Measurements from ENCODE around the gene NFYA. TPM values are rescaled to one million over a fixed set of nuclear protein-coding genes. Genes with fewer than 3 reads are reported as not detected.

NFYA gene
- total RNA-seq, 1 donor from 2014 or later = 47.8 TPM

DNA sequence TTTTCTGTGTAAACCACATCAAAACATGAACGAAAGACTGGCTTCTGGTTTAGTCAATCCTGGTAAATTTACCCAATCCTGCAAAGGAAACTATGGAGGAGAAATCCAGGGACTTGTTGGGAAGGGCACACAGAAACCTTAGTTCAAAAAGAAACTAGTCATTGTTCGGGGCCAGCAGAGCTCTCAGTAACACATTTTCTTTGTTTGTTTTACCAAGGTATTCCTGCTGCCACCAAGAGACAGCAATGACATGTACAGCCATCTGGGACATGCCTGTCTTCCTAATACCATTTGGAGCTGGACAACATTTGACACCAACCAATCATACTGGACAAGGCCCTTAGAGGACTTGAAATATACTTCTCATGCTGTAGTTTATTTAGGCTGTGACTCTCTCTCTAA lies 8.9 kb upstream of the NFYA start:
- no peaks in the 10 kb centered on the region for H3K9me3 Mint-ChIP-seq (ENCODE audit: unreplicated experiment)
- H3K36me3 Mint-ChIP-seq (ENCODE audit: unreplicated experiment) = no peaks in the 10 kb centered on the region
- H3K27ac Mint-ChIP-seq (ENCODE audit: unreplicated experiment) = peak overlapping the region; percentile 53
- TF ChIP-seq, protein P1, sequence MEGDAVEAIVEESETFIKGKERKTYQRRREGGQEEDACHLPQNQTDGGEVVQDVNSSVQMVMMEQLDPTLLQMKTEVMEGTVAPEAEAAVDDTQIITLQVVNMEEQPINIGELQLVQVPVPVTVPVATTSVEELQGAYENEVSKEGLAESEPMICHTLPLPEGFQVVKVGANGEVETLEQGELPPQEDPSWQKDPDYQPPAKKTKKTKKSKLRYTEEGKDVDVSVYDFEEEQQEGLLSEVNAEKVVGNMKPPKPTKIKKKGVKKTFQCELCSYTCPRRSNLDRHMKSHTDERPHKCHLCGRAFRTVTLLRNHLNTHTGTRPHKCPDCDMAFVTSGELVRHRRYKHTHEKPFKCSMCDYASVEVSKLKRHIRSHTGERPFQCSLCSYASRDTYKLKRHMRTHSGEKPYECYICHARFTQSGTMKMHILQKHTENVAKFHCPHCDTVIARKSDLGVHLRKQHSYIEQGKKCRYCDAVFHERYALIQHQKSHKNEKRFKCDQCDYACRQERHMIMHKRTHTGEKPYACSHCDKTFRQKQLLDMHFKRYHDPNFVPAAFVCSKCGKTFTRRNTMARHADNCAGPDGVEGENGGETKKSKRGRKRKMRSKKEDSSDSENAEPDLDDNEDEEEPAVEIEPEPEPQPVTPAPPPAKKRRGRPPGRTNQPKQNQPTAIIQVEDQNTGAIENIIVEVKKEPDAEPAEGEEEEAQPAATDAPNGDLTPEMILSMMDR (IDR thresholded peaks at IDR 0.05; ENCODE audit: partially characterized antibody, unreplicated experiment) = no peak
- peaks cover 26% of the 10 kb centered on the region for H3K4me1 Mint-ChIP-seq (ENCODE audit: low read depth, unreplicated experiment)
- H3K27me3 Mint-ChIP-seq (ENCODE audit: unreplicated experiment) = no peaks in the 10 kb centered on the region
- no peak for DNase-seq
- H3K4me3 Mint-ChIP-seq (ENCODE audit: unreplicated experiment) = no peak overlapping the region

DNA sequence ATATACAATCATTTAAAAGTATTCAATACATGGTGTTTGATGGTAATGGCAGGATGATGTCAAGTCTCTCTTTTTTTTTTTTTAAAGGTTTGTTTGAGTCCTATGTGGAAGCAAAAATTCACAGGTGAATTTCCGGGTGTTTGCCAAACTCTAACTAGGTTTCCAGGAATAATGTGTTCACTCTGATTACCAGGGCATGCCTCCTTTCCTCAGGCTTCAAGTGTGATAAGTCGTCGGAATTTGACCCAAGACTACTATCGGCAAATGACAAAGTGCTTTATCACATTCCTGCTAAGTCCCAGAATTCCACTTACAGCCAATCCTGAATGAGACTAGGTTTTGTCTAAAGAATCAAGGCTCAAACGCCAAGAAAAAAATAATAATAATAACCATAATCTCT lies 7.9 kb upstream of the NFYA start:
- TF ChIP-seq, protein P1 (IDR thresholded peaks at IDR 0.05; ENCODE audit: partially characterized antibody, unreplicated experiment) = no peak
- Mint-ChIP-seq H3K4me1 (ENCODE audit: low read depth, unreplicated experiment) (peaks cover 27% of the 10 kb centered on the region), H3K36me3 (ENCODE audit: unreplicated experiment) (no peaks in the 10 kb centered on the region), H3K9me3 (ENCODE audit: unreplicated experiment) (no peaks in the 10 kb centered on the region), H3K27ac (ENCODE audit: unreplicated experiment) (no peak overlapping the region), H3K27me3 (ENCODE audit: unreplicated experiment) (no peaks in the 10 kb centered on the region), H3K4me3 (ENCODE audit: unreplicated experiment) (no peak overlapping the region)
- DNase-seq = no peak

DNA sequence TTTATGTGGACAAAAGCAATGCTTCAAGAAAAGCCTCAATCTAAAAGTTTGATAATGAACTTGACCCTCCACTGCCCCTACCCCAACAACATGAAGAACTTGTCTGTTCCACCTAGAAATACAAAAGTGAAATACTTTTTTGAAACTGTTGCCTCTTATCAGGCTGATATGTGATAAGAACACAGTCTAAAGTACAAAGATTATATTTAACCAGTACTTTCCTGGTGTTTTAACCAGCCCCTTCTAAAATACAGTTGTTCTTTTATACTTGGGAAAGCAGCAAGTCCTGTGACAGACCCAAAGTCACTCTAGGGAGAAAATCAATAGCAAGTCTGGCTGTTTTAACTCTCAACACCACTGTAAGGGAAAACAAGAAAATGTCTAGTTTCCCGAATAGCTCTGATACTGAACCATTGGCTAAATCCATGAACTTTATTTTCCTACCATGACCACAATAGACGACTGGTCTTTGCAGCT lies 7.2 kb upstream of the NFYA start:
- TF ChIP-seq, protein P1 (IDR thresholded peaks at IDR 0.05; ENCODE audit: partially characterized antibody, unreplicated experiment) = no peak
- Mint-ChIP-seq H3K36me3 (ENCODE audit: unreplicated experiment) (no peaks in the 10 kb centered on the region), H3K27ac (ENCODE audit: unreplicated experiment) (no peak overlapping the region), H3K4me1 (ENCODE audit: low read depth, unreplicated experiment) (peaks cover 29% of the 10 kb centered on the region), H3K4me3 (ENCODE audit: unreplicated experiment) (no peak overlapping the region), H3K27me3 (ENCODE audit: unreplicated experiment) (no peaks in the 10 kb centered on the region), H3K9me3 (ENCODE audit: unreplicated experiment) (no peaks in the 10 kb centered on the region)
- no peak for DNase-seq

DNA sequence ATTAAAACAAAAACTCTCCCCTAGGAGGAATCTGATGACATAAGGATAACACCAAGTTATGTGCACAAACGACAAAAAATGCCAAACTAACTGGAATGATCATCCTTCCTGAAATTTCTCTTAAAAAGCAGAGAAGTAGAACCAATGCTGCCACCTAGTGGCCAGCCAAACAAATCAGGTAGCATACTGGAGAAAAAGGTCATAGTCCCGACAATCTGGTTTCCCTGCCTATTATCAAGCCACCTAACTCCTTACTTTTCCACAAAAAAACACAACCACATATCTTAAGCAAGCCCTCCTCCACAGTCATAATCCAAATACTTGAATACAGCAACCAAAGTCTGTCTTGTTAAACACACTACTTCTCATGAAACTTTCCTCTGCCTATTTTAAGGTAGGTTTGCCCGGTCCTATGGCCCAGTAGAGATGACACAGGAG lies 5.9 kb upstream of the NFYA start:
- Mint-ChIP-seq H3K4me3 (ENCODE audit: unreplicated experiment) (no peak overlapping the region), H3K27ac (ENCODE audit: unreplicated experiment) (no peak overlapping the region)

DNA sequence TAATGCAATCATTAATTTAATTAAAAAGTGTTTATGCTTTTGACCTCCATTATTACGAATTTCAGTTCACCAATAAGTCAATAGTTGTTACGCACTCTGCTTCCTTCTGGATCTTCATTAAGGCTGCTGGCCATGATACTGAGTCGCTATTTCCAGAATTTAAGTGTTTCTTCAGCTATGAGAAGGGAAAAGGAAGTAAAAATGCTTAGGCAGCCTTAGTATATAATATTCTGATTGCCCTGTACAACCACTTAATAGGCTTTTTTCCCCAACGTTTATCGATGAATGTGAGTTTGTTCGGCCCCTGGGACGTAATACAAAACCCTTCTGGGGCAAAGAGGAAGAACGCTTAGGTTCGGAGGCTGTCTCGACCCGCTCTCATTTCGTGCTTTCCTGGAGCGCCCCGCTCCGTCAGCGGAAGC lies 1.3 kb upstream of the NFYA start:
- peak overlapping the region; percentile 91 for H3K4me3 Mint-ChIP-seq (ENCODE audit: unreplicated experiment)
- H3K9me3 Mint-ChIP-seq (ENCODE audit: unreplicated experiment) = peaks cover 13% of the 10 kb centered on the region
- peaks cover 4% of the 10 kb centered on the region for H3K36me3 Mint-ChIP-seq (ENCODE audit: unreplicated experiment)
- TF ChIP-seq, protein P1 (IDR thresholded peaks at IDR 0.05; ENCODE audit: partially characterized antibody, unreplicated experiment) = no peak
- peaks cover 11% of the 10 kb centered on the region for H3K27me3 Mint-ChIP-seq (ENCODE audit: unreplicated experiment)
- H3K4me1 Mint-ChIP-seq (ENCODE audit: low read depth, unreplicated experiment) = peaks cover 35% of the 10 kb centered on the region
- peak; percentile 82 for DNase-seq
- peak overlapping the region; percentile 85 for H3K27ac Mint-ChIP-seq (ENCODE audit: unreplicated experiment)

More for the DNA sequence above, 5.9 kb upstream of the NFYA start:
- H3K4me1 Mint-ChIP-seq (ENCODE audit: low read depth, unreplicated experiment) = peaks cover 36% of the 10 kb centered on the region
- DNase-seq = peak; percentile 78
- H3K9me3 Mint-ChIP-seq (ENCODE audit: unreplicated experiment) = no peaks in the 10 kb centered on the region
- no peaks in the 10 kb centered on the region for H3K27me3 Mint-ChIP-seq (ENCODE audit: unreplicated experiment)
- no peaks in the 10 kb centered on the region for H3K36me3 Mint-ChIP-seq (ENCODE audit: unreplicated experiment)
- TF ChIP-seq, protein P1 (IDR thresholded peaks at IDR 0.05; ENCODE audit: partially characterized antibody, unreplicated experiment) = peak; percentile 97

Data from glutamatergic neuron (in vitro differentiated cells).